OCI-M1 (cell line): ENCODE measurements around the gene MPI.
"Not testable (repeated sequence)": the region's sequence is repeated elsewhere in the genome, so short reads cannot be mapped to it uniquely, and the experiment has no call there.

Source experiments
- DNase-seq: peaks from one replicate; lab custom pipeline; 2025; lab: John Stamatoyannopoulos, UW

Gene MPI

DNA sequence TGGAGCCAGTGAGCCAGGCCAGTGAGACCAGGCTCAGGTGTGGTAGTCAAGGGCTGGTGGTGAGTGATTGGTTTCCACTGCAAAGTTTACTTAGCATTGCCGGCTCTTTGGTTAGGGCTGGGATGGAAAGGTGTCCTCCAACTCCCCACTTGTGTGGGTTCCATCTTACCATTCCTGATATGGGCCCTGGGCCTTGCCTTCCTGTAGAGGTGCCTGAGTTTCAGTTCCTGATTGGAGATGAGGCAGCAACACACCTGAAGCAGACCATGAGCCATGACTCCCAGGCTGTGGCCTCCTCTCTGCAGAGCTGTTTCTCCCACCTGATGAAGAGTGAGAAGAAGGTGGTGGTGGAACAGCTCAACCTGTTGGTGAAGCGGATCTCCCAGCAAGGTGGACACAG, 3.1 kb downstream of the MPI start:
- DNase-seq, result no peak

DNA sequence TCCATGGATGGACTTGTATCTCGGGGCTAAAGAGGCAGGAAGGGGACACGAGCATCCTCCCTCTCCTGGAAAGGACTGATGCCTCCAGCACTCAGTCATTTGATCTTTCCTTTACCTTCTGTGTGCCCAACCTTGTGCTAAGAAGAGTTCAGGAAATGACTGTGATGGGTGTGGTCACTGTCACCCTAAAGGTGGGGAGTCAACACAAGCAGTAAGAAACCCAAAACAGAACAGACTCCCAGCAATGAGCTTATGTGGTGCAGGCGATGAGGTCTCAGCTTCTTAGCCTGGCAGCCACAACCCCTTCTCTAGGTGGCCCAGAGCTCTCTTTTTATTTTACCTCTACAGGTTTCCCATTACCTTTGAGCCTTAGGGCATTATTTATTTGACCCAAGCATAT, 3.8 kb downstream of the MPI start:
- no peak for DNase-seq

DNA sequence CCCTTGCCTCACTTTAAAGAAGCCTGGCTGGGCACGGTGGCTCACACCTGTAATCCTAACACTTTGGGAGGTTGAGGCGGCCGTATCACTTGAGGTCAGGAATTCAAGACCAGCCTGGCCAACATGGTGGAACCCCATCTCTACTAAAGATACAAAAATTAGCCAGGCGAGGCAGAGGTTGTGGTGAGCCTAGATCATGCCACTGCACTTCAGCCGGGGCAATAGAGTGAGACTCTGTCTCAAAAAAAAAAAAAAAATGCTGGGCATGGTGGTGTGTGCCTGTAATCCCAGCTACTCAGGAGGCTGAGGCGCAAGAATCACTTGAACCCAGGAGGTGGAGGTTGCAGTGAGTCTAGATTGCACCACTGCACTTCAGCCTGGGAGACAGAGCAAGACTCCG, 4.5 kb downstream of the MPI start:
- DNase-seq, result not testable (repeated sequence)

DNA sequence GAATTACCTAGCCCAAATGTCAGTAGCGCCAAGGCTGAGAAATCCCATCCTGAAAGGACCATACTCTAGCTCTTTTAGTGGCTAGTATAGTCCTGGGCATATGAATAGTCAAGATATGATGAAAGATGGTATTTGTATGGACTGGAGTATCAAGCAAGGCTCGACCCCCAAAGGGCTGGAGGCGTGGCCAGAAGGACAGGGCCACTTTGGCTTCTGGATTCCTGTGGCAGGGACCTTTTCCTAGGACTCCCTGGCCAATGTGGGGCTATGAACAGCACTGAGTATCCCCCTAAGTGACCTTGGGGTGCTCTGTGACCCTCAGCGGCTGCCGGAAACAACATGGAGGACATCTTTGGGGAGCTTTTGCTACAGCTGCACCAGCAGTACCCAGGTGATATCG, 6.0 kb downstream of the MPI start:
- DNase-seq, result no peak

DNA sequence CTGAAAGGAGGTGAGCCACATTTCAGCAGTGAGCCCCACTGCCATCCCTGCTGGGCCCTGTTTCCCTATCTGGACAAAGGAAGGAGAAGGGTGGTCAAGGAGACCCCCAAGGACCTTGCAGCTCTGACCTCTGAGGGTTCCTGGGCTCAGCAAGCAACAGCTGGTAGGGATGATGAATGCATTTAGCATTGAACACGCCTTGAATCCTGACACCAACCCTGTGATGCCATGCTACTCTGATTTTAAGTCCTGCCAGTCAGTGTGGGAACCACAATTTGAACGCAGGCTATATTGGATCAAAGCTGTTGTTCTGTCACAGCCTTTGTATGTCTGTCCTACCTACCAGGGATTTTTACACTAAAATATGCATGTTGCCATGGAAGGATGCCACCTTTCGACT, 6.5 kb downstream of the MPI start:
- DNase-seq, result no peak

DNA sequence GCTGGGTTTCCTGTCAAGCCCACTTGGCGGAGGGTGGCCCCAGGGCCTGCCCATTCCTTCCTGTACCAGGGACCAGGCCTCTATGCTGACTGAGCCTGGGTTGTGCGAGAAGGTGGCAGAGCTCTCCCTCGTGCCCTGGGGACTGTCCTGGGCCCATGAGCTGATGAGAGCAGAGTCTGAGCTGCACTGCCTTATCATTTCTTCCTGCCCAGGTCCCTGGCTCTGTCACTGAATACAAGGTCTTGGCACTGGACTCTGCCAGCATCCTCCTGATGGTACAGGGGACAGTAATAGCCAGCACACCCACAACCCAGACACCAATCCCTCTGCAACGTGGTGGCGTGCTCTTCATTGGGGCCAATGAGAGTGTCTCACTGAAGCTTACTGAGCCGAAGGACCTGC, 7.5 kb downstream of the MPI start:
- no peak for DNase-seq

DNA sequence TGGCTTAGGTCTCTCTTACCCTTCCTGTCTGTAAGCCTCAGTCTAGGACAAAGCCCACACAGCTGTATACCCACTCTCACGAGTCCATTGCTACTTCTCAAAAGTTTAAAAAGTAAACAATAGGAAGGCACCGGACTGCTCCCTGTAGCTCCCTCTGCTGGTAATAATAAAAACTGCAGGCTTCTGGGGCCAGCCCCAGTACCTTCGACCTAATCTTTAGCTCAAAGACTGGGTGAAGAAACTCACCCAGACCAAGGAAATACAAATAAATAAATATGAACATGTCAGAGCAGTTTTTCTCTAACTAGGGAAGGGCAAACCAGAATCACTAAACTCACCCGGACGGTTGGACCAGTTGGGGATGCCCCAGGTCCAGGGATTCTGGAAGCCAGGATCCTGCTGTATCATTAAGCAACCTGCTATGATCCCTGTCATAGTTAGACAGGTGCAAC, 11.8 kb downstream of the MPI start:
- peak; percentile 87 for DNase-seq

DNA sequence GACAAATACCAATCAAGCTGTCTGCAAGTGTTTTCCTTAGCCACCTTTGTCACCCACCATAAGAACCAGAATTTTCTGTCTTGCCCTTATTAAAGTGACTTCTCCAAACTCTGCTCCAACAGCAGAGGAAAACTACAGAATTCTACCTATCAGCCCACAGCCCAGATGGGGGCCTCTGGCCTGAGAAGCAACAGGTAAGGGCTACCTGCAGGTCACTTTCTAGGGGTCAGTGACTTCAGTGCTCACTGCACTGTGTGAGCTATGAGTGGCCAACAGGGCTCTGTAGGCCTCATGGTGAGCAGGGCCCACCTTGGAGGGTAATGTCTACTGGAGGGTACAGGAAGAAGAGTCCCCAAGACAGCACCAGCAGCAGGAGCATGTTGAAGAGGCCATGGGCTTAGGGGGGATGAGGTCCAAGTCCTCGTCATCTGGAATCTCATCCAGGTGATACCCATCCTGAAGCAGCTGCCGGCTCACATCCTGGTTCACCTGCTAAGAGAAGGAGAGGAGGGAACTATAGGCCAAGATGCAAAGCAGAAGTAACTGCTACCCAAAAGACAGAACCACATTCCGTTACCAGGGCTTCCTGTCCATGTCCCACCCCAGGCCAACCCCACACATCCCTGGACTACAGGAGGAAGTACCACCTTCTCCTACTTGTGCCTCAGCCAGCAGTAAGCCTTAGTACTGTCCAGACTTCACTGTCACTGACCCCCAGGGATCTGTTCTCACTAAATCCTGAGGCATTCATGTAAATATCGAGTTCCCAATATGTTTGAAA, 12.6 kb downstream of the MPI start:
- no peak for DNase-seq

DNA sequence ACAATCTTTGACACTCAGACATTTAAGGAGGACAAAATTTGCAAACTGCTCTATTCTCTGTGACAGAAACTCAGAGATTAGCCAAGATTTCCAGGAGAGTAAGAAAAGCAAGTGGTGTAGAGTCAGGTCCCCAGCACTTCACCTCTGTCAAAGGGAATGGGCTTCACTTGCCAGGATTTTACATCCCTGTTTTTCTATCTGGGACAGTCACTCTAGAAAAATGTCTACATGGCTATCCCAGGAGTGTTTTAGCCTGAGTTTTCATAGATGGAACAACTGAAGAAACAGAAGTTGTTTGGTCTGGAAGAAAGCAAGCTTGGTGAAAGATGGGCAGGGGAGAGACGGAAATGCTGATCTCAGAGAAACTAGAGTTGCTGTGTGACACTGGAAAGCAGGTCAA, 13.8 kb downstream of the MPI start:
- DNase-seq, result no peak

DNA sequence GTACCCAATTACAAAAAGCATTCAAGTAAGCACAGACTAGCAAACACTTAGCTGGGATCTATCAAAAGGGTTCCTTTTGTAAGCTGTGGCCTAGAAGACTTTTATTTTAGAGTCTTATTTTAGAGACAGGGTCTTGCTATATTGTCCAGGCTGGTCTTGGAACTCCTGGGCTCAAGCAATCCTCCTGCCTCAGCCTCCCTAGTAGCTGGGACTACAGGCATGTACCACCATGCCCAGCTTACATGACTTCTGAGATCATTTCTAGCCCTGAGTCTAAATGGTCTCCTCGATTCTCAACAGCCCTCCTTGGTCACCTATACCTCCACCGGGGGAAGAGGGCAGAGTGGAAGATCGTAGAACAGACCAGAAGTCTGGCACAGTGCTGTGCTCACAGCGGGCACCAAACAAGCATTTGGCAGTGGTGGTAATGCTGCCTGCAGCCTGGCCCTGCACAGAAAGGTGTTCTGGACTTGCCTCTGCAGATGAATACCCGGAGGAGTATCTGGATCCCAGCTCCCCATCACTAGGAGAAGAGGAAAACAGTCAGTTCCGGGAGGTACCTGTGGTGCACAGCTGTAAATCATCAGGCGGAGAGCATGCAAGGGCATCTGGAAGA, 14.5 kb downstream of the MPI start:
- no peak for DNase-seq

DNA sequence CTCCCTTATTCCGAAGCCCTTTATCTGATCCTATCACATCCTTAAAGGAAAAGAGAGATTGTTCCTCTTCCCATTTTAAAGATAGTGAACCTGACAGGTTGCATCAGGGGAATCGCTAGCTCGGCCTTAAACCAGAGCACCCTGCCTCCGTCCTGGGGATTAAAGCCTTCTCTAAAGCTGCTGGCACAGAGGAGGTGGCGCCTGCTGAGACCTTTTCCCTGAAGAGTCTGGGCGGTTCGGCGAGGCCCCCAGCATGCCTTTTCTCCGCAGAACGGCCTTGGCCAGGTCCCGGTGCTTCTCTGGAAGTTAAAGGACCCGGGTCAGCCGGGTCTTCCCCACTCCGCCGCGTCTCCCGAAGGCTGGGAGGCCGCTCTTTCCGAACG, 16.2 kb downstream of the MPI start:
- peak; percentile 58 for DNase-seq

DNA sequence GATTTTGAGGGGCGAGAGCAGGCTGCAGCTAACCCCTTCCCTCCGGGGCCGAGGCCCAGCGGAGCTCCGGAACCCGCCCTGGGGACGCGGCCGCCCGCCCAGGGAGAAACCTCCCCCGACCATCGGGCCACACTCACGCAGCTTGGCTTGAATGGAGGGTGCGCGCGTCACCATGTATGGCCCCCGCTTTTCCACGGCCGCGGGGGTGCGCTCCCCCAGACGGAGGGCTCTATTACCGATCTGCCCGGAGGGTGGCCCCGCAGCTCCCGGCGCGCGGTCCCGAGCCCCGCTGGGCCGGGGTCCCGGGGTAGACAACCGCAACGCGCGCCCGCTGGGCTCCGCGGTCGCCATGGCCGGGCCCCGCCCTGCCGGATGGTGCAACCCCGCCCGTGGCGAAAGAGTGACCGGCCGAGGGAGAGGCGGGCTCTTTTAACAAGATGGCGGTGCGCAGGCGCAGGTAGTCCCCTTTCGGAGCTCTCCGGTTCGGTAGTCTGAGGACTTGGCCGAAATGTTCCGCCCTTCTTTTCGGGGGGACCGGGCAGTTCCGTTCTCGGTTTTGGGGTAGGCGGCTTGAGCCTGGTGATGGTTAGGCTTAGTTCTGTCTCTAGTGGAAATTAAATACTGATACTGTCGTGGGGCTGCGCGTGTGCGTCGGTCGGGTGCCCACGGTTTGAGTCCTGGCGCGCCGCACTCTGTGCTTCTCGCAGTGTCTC, 16.8 kb downstream of the MPI start, which contains the start of gene FAM219B:
TSS of gene FAM219B (minus strand) at position 402 of the 713 bp plus-strand sequence. CDS start at position 351, 51 bp downstream.
- peak; percentile 92 for DNase-seq

DNA sequence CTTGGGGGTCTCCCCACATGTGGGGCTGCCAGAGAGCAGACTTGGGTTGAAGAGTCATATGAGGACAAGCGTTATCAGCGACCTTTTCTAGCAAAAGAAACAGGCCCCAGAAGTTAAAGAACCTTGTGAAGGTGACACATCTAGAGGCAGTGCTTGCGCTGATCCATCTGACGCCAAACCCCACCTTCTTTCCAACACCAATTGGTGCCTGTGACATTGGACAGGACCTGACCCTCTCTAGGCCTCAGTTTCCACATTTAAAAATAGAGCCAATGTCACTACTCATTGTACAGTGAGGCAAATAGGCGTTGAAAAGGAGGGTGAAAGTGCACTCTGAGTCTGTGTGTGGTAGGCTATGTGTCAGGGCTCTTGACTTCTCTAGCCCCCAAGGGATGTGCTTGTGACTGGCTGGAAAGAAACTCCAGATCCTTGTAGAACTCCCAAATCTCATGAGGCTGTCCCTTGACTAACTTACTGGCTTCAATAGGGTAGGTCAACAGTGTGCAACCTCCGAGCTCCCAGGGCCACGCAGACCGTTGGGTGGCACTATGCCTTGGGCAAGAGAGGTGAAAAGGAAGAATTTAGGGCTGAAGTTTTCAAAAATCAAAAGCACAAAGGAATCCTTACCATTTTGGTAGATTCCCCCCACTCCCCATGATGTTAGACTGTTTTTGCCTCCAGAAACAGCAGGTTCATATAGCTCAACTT, 17.5 kb downstream of the MPI start:
- DNase-seq, result peak; percentile 71

DNA sequence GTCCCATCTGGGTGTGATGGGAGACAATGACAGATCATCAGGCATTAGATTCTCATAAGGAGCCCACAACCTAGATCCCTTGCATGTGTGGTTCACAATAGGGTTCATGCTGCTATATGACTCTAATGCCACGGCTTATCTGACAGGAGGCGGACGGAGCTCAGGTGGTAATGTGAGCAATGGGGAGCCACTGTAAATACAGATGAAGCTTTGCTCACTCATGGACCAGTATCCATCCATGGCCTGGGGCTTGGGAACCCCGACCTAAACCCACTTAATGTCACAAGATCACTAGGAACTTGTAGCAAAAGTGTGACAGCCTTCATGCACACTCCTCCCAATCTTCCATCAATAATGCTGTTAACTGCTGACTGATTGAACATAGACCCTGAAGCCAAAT, 18.8 kb downstream of the MPI start:
- no peak for DNase-seq

DNA sequence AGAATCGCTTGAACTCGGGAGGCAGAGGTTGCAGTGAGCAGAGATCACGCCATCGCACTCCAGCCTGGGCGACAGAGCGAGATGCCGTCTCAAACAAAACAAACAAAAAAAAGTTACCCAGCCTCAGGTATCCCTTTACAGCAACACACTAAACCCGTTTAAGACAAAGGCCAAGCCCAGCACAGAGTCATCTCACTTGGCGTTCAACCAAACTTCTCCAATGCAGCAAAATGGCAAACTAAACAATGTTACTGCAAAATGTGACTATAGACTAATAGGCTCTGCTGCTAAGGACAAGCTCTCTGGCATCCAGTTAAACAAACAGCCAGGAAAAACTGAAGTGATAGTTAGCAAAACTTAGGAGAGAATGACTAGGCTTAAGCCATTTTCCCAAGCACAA, 23.2 kb downstream of the MPI start:
- DNase-seq, result no peak

DNA sequence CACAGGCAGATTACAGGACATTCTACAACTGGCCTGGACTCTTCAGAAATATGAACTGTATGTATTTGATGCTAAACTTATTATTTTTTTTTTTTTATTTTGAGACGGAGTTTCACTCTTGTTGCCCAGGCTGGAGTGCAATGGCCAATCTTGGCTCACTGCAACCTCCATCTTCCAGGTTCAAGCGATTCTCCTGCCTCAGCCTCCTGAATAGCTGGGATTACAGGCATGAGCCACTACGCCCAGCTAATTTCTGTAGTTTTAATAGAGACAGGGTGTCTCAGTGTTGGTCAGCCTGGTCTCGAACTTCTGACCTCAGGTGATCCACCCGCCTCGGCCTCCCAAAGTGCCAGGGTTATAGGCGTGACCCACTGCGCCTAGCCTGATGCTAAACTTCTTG, 24.0 kb downstream of the MPI start:
- not testable (repeated sequence) for DNase-seq

DNA sequence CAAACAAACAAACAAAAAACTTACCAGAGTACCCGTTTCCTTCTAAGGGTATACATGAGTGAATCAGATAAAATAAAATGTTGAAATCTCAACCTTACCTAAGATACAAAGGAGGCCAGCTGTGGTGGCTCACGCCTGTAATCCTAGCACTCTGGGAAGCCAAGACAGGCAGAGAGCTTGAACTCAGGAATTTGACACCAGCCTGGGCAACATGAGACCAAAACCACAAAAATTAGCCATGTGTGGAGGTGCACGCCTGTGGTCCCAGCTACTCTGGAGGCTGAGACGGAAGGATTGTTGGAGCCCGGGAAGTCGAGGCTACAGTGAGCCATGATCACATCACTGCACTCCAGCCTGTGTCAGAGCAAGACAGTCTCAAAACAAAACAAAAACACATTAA, 27.8 kb downstream of the MPI start:
- no peak for DNase-seq

DNA sequence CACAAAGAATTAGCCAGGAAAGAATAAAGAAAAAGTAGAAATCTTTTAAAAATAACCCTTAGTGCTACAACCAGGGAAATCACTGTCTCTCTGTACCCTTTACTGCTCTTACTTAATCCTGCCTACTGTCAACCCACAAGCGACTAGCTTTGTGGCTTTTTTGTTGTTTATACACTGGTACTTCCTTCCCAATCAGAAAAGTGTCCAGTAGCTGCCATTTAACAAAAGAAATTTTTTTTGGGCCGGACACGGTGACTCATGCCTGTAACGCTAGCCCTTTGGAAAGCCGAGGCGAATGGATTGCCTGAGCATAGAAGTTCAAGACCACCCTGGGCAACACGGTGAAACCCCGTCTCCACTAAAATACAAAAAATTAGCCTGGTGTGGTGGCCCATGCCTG, 30.6 kb downstream of the MPI start:
- no peak for DNase-seq

DNA sequence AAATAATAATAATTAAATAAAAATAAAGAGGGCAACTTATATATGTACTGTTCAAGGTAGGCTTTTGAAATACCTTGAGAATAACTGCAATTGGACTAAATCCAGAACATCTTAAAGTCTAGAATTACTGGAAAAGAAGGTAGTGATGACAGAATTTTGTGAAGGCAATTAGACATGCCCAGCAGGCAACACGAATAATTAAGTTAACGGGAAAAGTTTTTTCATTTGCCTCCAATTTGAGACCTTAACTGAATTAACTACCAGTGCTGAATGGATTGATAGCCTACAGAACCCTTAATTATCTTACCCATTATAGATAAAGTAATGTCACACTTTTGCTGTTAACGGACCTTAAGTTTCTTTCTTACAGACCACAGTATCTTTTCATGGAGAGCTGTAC, 34.7 kb downstream of the MPI start:
- no peak for DNase-seq

DNA sequence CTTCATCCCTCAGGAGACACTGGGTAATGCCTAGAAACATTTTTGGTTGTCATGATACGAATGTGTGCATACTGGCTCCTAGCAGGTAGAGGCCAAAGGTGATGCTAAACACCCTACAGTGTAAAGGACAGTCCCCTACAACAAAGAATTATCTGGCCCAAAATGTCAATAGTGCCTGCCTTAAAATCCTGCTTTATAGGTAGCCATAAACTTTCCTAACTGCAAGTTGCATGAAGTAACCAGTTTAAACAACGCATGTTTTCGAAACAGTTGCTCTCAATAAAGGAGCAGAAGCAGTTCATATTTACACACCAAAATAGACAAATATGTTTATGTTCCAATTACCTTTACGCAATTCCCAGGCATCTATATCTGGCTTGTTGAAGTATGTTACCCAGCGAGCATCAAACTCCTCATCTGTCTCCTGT, 38.9 kb downstream of the MPI start:
- no peak for DNase-seq

DNA sequence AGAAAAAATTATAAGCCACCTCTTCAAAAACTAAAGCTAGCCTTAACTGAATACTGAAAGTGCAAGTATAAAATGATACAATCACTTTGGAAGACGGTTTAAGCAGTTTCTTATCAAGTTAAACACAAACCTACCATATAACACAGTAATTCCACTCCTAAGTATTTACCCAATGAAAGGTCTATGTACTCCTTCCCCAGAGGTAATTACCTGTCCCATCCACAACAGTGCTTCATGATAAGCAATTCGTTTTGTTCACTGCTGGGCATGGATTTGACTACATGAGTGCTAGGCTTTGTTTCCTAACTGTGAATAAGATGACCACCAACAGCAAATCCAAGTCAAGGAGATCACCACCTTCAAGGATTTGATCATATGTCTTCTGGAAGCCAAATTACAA, 43.7 kb downstream of the MPI start:
- DNase-seq, result peak; percentile 27

DNA sequence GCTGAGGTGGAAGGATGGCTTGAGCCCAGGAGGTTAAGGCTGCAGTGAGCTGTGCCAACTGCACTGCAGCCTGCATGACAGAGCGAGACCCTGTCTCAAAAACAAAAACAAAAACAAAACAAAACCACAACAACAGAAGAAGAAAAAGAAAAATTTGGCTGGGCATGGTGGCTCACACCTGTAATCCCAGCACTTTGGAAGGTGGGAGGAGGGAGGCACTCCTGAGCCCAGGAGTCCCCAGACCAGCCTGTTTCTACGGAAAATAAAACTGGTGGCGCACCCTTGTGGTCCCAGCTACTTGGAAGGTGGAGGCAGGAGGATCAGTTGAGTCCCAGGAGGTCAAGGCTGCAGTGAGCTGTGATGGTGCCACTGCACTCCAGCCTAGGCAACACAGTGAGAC, 45.4 kb downstream of the MPI start:
- peak; percentile 27 for DNase-seq

DNA sequence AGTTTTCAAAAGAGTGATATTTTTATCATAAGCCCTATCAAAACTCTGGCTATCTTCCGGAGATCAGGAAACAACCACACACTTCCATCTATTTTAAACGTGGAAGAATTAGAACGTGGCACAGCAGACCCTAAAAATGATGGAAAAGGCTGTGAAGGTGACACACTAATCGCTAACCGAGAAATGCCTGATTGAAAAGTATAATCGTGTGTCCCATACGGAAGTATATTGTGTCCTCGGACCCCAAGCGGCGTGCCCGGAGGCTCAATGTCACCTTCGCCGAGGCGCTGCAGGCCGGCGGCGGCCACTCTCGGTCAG, 47.4 kb downstream of the MPI start:
- DNase-seq, result peak; percentile 76
